ENCODE data around the gene ATP2B1. TPM values are rescaled to one million over a fixed set of nuclear protein-coding genes. Genes with fewer than 3 reads are reported as not detected.
A peak's percentile ranks its signal among the peaks of the same experiment; 100 is the strongest.
"Not testable (repeated sequence)": the region's sequence is repeated elsewhere in the genome, so short reads cannot be mapped to it uniquely, and the experiment has no call there.

ATP2B1 gene
- 61.2 TPM for total RNA-seq (ENCODE audit: unreplicated experiment)
- long read RNA-seq, partial matches to known transcripts, result 56 of 59 reads
- long read RNA-seq, other reads (novel, unspliced or antisense), result 3 of 59 reads

DNA sequence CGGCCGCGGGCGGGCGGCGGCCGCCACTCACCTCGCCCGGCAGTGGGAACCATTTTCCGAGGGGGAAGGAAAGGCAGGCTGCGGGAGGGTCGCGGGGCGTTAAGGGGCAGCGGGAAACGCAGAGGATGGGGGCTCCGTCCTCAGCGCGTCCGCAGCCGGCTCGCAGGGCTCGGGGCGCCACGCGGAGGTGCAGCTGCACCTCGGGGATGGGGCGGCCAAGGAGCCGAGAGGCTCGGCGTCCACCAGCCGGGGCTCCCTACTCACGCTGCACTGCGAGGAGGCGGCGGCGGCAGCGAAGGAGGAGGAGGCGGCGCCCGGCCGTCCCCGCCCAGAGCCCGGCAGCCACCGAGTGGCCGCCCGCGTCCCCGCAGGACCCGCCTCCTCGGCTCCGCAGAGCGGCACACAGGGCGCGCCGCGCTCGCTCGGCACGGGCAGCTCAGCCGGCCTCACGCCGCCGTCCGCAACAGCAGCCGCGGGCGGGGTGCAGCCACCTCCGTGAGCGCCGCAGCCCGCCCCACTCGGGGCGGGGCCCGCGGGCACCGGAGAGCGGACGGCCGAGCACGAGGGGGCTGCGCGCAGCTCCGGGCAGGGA lies at the start of gene ATP2B1:
Gene ATP2B1 (minus strand): TSS at position 274 of the 592 bp plus-strand sequence. CDS start 52,952 bp downstream, outside the sequence.
- DNase-seq, result peak; percentile 91
- H3K36me3 Mint-ChIP-seq (ENCODE audit: unreplicated experiment), result peaks cover 4% of the 10 kb centered on the region
- H3K9me3 Mint-ChIP-seq (ENCODE audit: unreplicated experiment), result peaks cover 21% of the 10 kb centered on the region
- peak within 1 kb of the TSS; percentile 95 for H3K27ac Mint-ChIP-seq (ENCODE audit: unreplicated experiment)
- peaks cover 8% of the 10 kb centered on the region for H3K27me3 Mint-ChIP-seq (ENCODE audit: unreplicated experiment)
- H3K4me3 Mint-ChIP-seq (ENCODE audit: unreplicated experiment), result peak within 1 kb of the TSS; percentile 99
- TF ChIP-seq, protein P1, sequence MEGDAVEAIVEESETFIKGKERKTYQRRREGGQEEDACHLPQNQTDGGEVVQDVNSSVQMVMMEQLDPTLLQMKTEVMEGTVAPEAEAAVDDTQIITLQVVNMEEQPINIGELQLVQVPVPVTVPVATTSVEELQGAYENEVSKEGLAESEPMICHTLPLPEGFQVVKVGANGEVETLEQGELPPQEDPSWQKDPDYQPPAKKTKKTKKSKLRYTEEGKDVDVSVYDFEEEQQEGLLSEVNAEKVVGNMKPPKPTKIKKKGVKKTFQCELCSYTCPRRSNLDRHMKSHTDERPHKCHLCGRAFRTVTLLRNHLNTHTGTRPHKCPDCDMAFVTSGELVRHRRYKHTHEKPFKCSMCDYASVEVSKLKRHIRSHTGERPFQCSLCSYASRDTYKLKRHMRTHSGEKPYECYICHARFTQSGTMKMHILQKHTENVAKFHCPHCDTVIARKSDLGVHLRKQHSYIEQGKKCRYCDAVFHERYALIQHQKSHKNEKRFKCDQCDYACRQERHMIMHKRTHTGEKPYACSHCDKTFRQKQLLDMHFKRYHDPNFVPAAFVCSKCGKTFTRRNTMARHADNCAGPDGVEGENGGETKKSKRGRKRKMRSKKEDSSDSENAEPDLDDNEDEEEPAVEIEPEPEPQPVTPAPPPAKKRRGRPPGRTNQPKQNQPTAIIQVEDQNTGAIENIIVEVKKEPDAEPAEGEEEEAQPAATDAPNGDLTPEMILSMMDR (IDR thresholded peaks at IDR 0.05; ENCODE audit: partially characterized antibody, unreplicated experiment), result no peak
- H3K4me1 Mint-ChIP-seq (ENCODE audit: low read depth, unreplicated experiment), result peaks cover 13% of the 10 kb centered on the region

GRCh38 chr12:89757987-89758386 lies 49.3 kb upstream of the ATP2B1 start:
- DNase-seq; H3K27ac Mint-ChIP-seq (ENCODE audit: unreplicated experiment); H3K4me1 Mint-ChIP-seq (ENCODE audit: low read depth, unreplicated experiment); H3K36me3 Mint-ChIP-seq (ENCODE audit: unreplicated experiment); H3K9me3 Mint-ChIP-seq (ENCODE audit: unreplicated experiment); H3K27me3 Mint-ChIP-seq (ENCODE audit: unreplicated experiment); H3K4me3 Mint-ChIP-seq (ENCODE audit: unreplicated experiment): not testable (repeated sequence)

DNA sequence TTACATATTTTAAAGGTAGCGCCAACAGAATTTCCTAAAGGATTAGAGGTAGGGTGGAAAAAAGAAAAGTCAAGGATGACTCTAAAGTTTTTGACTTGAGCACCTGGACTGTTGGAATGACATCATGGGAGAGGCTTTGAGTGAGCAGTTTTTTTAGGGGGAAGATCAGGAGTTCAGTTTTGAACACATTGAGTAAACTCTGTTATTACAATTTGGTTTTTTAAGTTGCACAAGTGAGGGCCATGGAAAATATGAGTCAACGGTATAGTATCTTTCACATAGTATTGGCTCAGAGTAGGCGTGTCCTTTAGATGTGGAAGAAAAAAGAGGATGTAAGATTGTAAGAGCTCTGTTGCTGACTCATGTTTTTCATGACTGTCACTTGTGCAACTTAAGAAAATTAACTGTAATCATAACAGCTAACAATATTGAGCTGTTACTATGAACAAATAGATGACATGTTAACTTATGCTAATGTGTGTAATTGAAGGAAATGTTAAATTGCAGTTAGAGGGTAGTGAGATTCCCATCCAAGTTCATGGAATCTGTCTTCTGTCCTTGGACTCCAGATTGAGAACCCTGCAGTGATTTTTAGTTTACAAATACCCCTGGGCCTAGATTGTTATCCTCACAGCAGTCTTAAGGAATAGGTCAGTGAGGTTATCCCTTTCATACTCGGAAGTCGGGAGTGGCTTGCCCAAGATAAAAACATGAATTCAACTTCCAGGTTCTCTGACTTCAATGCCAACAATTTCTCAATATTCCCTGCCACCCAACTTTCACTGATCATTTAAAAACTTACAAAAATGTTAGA lies 48.2 kb upstream of the ATP2B1 start:
- Mint-ChIP-seq H3K4me3 (ENCODE audit: unreplicated experiment) (no peak overlapping the region), H3K4me1 (ENCODE audit: low read depth, unreplicated experiment) (no peaks in the 10 kb centered on the region), H3K27ac (ENCODE audit: unreplicated experiment) (no peak overlapping the region), H3K27me3 (ENCODE audit: unreplicated experiment) (no peaks in the 10 kb centered on the region), H3K9me3 (ENCODE audit: unreplicated experiment) (no peaks in the 10 kb centered on the region), H3K36me3 (ENCODE audit: unreplicated experiment) (no peaks in the 10 kb centered on the region)
- TF ChIP-seq, protein P1 (IDR thresholded peaks at IDR 0.05; ENCODE audit: partially characterized antibody, unreplicated experiment), result no peak
- DNase-seq, result no peak

DNA sequence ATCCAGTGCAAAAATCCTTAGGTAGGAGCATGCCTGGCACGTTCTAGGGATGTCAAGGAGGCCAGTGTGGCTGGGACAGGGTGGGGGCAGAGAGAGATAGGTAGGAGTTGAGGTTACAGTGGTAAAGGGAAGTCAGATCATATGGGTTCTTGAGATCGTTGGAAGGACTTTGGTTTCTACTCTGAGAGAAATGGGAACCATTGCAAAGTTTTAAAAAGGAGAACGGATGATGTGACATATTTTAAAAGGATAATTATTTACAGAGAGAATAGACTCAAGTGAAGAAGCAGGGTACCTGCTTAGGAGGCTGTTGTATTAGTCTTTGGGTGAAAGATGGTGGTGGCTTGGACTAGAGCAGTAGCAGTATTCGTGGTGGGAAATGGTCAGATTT lies 47.6 kb upstream of the ATP2B1 start:
- Mint-ChIP-seq H3K27ac (ENCODE audit: unreplicated experiment) (no peak overlapping the region), H3K36me3 (ENCODE audit: unreplicated experiment) (no peaks in the 10 kb centered on the region), H3K4me1 (ENCODE audit: low read depth, unreplicated experiment) (no peaks in the 10 kb centered on the region), H3K9me3 (ENCODE audit: unreplicated experiment) (no peaks in the 10 kb centered on the region), H3K4me3 (ENCODE audit: unreplicated experiment) (no peak overlapping the region), H3K27me3 (ENCODE audit: unreplicated experiment) (no peaks in the 10 kb centered on the region)
- TF ChIP-seq, protein P1 (IDR thresholded peaks at IDR 0.05; ENCODE audit: partially characterized antibody, unreplicated experiment), result no peak
- DNase-seq, result no peak

GRCh38 chr12:89753997-89754396 lies 45.4 kb upstream of the ATP2B1 start:
- no peaks in the 10 kb centered on the region for H3K9me3 Mint-ChIP-seq (ENCODE audit: unreplicated experiment)
- H3K27me3 Mint-ChIP-seq (ENCODE audit: unreplicated experiment), result no peaks in the 10 kb centered on the region
- no peak overlapping the region for H3K4me3 Mint-ChIP-seq (ENCODE audit: unreplicated experiment)
- DNase-seq, result no peak
- TF ChIP-seq, protein P1 (IDR thresholded peaks at IDR 0.05; ENCODE audit: partially characterized antibody, unreplicated experiment), result no peak
- H3K27ac Mint-ChIP-seq (ENCODE audit: unreplicated experiment), result no peak overlapping the region
- no peaks in the 10 kb centered on the region for H3K36me3 Mint-ChIP-seq (ENCODE audit: unreplicated experiment)
- no peaks in the 10 kb centered on the region for H3K4me1 Mint-ChIP-seq (ENCODE audit: low read depth, unreplicated experiment)
